HFF-Myc (cell line): ENCODE data around the gene CD40.

Experiments used
- DNase-seq: peaks from one replicate; pipeline ENCODE4 v3.0.0-alpha.2; 2011; ENCODE audit warnings: low read depth; ENCODE audit errors: extremely low read depth
- H3K4me3 ChIP-seq: replicated peaks from 2 replicates; pipeline ENCODE4 v1.5.1; 2011; ENCODE audit warnings: low read depth, mild to moderate bottlenecking, control low read depth, low read length
- TF ChIP-seq, protein P1 (sequence below): IDR thresholded peaks from 2 replicates; pipeline ENCODE4 v1.5.1; 2012; ENCODE audit warnings: mild to moderate bottlenecking, low read depth, low read length, control low read depth; ENCODE audit errors: missing control alignments

The CD40 gene

DNA sequence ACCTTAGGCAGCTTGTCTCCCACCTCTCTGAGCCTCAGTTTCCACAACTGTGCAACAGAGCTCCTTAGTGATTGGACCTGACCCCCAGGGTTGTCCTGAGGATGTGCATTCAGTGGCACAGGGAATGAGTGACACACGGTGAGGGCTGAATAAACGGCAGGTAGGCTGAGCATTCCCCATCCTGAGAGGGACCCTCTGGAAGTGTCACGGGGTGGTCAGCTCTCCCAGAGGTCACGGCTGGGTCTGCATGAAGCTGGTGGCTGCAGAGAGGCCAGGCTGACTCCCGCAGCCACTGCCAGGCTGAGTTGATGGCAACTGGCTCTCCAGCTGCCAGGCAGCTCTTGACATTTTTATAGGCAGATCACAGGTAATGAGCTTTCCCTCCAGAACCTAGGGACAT, 42.5 kb downstream of the CD40 start:
- no peak for DNase-seq
- no peak overlapping the region for H3K4me3 ChIP-seq
- TF ChIP-seq, protein P1, sequence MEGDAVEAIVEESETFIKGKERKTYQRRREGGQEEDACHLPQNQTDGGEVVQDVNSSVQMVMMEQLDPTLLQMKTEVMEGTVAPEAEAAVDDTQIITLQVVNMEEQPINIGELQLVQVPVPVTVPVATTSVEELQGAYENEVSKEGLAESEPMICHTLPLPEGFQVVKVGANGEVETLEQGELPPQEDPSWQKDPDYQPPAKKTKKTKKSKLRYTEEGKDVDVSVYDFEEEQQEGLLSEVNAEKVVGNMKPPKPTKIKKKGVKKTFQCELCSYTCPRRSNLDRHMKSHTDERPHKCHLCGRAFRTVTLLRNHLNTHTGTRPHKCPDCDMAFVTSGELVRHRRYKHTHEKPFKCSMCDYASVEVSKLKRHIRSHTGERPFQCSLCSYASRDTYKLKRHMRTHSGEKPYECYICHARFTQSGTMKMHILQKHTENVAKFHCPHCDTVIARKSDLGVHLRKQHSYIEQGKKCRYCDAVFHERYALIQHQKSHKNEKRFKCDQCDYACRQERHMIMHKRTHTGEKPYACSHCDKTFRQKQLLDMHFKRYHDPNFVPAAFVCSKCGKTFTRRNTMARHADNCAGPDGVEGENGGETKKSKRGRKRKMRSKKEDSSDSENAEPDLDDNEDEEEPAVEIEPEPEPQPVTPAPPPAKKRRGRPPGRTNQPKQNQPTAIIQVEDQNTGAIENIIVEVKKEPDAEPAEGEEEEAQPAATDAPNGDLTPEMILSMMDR: no peak

- no peak overlapping the region for H3K4me3 ChIP-seq
- TF ChIP-seq, protein P1: no peak
- no peak for DNase-seq
Measured at GRCh38 chr20:46161921-46162320, 43.8 kb downstream of the CD40 start.

GRCh38 chr20:46164254-46164653, 46.1 kb downstream of the CD40 start:
- DNase-seq: no peak
- TF ChIP-seq, protein P1: no peak
- H3K4me3 ChIP-seq: no peak overlapping the region

GRCh38 chr20:46167080-46167479, 49.0 kb downstream of the CD40 start:
- H3K4me3 ChIP-seq: no peak overlapping the region
- TF ChIP-seq, protein P1: no peak
- no peak for DNase-seq

GRCh38 chr20:46168438-46168837, 50.3 kb downstream of the CD40 start:
- no peak for DNase-seq
- TF ChIP-seq, protein P1: no peak
- no peak overlapping the region for H3K4me3 ChIP-seq

- H3K4me3 ChIP-seq: no peak overlapping the region
- DNase-seq: no peak
- TF ChIP-seq, protein P1: no peak
Measured at GRCh38 chr20:46169245-46170171, 51.4 kb downstream of the CD40 start.
